ENCODE results near the gene ANKRD37.

The ANKRD37 gene

GRCh38 chr4:185396724-185397385 is at the start of gene ANKRD37:
Gene ANKRD37 (plus strand): TSS chr4:185396841. CDS start chr4:185396924, 83 bp downstream.
- Histone ChIP-seq H3K4me3 (peak within 1 kb of the TSS; percentile 93), H3K36me3 (peaks cover 23% of the 10 kb centered on the region), H3K9ac (peak within 1 kb of the TSS; percentile 84), H3K9me3 (no peaks in the 10 kb centered on the region), H3K27me3 (no peaks in the 10 kb centered on the region), H3K4me2 (peak within 1 kb of the TSS; percentile 90), H4K20me1 (peaks cover 5% of the 10 kb centered on the region; the same call in 1 of the 2 replicates), H3K4me1 (peaks cover 71% of the 10 kb centered on the region), H3K27ac (peak within 1 kb of the TSS; percentile 88)
- no peak for TF ChIP-seq Cebpa-rat (IDR thresholded peaks at IDR 0.05)

GRCh38 chr4:185346975-185347601 is 49.6 kb upstream of the ANKRD37 start:
- Histone ChIP-seq H3K27ac (no peak overlapping the region), H4K20me1 (no peaks in the 10 kb centered on the region)

DNA sequence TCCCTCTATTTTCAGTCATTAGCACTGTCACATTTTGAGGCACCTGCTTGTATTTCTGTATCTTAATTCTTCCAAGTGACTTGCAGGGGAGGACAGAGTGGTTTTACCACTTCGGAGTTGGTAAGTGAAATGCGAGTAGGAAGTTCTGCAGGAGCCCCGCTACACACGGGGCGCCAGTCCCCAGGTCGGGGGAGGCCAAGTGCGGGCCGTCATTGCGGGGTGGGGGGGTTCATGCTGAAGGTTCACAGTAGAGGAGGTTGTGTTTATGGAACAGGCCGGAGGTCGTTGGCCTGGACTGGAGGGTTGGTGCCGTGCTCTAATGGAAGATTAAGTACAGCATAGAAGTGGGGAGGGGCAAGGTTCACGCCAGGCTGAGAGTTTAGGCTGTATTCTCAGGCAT is 45.0 kb upstream of the ANKRD37 start:
- Histone ChIP-seq H3K4me1 (no peaks in the 10 kb centered on the region), H3K27me3 (no peaks in the 10 kb centered on the region), H4K20me1 (no peaks in the 10 kb centered on the region), H3K36me3 (peaks cover 77% of the 10 kb centered on the region), H3K9ac (no peak overlapping the region), H3K4me2 (no peak overlapping the region), H3K4me3 (no peak overlapping the region), H3K9me3 (no peaks in the 10 kb centered on the region), H3K27ac (no peak overlapping the region)
- no peak for TF ChIP-seq Cebpa-rat (IDR thresholded peaks at IDR 0.05)

More at GRCh38 chr4:185346975-185347601, 49.6 kb upstream of the ANKRD37 start:
- Histone ChIP-seq H3K36me3 (peaks cover 90% of the 10 kb centered on the region), H3K9me3 (no peaks in the 10 kb centered on the region), H3K4me3 (no peak overlapping the region), H3K9ac (no peak overlapping the region), H3K27me3 (no peaks in the 10 kb centered on the region), H3K4me1 (peaks cover 14% of the 10 kb centered on the region), H3K4me2 (no peak overlapping the region)
- no peak for TF ChIP-seq Cebpa-rat (IDR thresholded peaks at IDR 0.05)

GRCh38 chr4:185352202-185352601 is 44.4 kb upstream of the ANKRD37 start:
- Histone ChIP-seq H3K4me1 (no peaks in the 10 kb centered on the region), H3K4me2 (no peak overlapping the region), H3K36me3 (peaks cover 72% of the 10 kb centered on the region), H3K4me3 (no peak overlapping the region), H3K9me3 (no peaks in the 10 kb centered on the region), H3K9ac (no peak overlapping the region), H4K20me1 (no peaks in the 10 kb centered on the region), H3K27ac (no peak overlapping the region), H3K27me3 (no peaks in the 10 kb centered on the region)
- no peak for TF ChIP-seq Cebpa-rat (IDR thresholded peaks at IDR 0.05)

GRCh38 chr4:185352741-185353140 is 43.9 kb upstream of the ANKRD37 start:
- Histone ChIP-seq H3K9ac (no peak overlapping the region), H3K4me3 (no peak overlapping the region), H3K36me3 (peaks cover 68% of the 10 kb centered on the region), H3K4me2 (no peak overlapping the region), H3K4me1 (no peaks in the 10 kb centered on the region), H3K27ac (no peak overlapping the region), H4K20me1 (no peaks in the 10 kb centered on the region), H3K27me3 (no peaks in the 10 kb centered on the region), H3K9me3 (no peaks in the 10 kb centered on the region)
- TF ChIP-seq Cebpa-rat (IDR thresholded peaks at IDR 0.05): no peak

- Histone ChIP-seq H3K27ac (no peak overlapping the region), H3K36me3 (peaks cover 51% of the 10 kb centered on the region), H4K20me1 (no peaks in the 10 kb centered on the region), H3K27me3 (no peaks in the 10 kb centered on the region), H3K9ac (no peak overlapping the region), H3K4me1 (no peaks in the 10 kb centered on the region), H3K9me3 (no peaks in the 10 kb centered on the region), H3K4me3 (no peak overlapping the region), H3K4me2 (no peak overlapping the region)
- no peak for TF ChIP-seq Cebpa-rat (IDR thresholded peaks at IDR 0.05)
These were observed 39.4 kb upstream of the ANKRD37 start for GRCh38 chr4:185357211-185357610.

- H4K20me1 ChIP-seq: no peaks in the 10 kb centered on the region
- H3K27me3 ChIP-seq: no peaks in the 10 kb centered on the region
- no peaks in the 10 kb centered on the region for H3K9me3 ChIP-seq
- no peaks in the 10 kb centered on the region for H3K4me1 ChIP-seq
- H3K4me2 ChIP-seq: no peak overlapping the region
- H3K4me3 ChIP-seq: no peak overlapping the region
- no peak overlapping the region for H3K27ac ChIP-seq
- H3K9ac ChIP-seq: no peak overlapping the region
- TF ChIP-seq Cebpa-rat (IDR thresholded peaks at IDR 0.05): no peak
- H3K36me3 ChIP-seq: peaks cover 45% of the 10 kb centered on the region
These were observed 38.8 kb upstream of the ANKRD37 start for GRCh38 chr4:185357733-185358440.

DNA sequence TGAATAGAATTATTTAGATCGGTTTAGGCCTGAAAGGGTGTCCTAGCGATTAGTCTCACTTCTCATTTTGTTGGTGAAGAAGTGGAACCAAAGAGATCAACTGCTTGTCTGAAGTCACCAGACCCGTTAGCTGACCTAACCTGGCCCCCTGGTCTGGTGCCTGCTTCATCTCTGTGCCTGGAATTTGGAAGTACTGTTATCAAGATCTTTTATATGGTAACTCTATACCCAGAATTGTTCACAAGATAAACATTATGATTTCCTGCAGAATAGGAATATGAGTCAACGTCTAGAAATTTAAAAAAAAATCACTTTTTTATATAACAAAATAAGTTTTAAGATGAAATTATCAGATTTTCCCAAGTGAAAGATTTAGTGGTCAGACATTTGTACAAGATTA is 38.1 kb upstream of the ANKRD37 start:
- H4K20me1 ChIP-seq: no peaks in the 10 kb centered on the region
- no peak overlapping the region for H3K9ac ChIP-seq
- no peak overlapping the region for H3K4me3 ChIP-seq
- no peaks in the 10 kb centered on the region for H3K4me1 ChIP-seq
- peaks cover 42% of the 10 kb centered on the region for H3K36me3 ChIP-seq
- no peak for TF ChIP-seq Cebpa-rat (IDR thresholded peaks at IDR 0.05)
- no peaks in the 10 kb centered on the region for H3K27me3 ChIP-seq
- no peak overlapping the region for H3K4me2 ChIP-seq
- H3K9me3 ChIP-seq: no peaks in the 10 kb centered on the region
- H3K27ac ChIP-seq: no peak overlapping the region

DNA sequence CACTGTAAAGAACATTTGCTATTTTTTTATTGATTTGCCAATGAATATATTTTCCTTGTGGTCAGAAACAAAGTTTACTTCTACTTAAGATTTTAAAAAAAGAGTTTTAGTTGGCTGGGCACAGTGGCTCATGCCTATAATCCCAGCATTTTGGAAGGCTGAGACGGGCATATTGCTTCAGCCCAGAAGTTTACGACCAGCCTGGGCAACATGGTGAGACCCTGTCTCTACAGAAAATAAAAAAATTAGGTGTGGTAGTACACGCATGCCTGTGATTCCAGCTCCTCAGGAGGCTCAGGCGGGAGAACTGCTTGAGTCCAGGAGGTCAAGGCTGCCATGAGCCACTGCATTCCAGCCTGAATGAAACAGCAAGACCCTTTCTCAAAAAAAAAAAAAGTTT is 37.7 kb upstream of the ANKRD37 start:
- H3K9me3 ChIP-seq: no peaks in the 10 kb centered on the region
- H3K27me3 ChIP-seq: no peaks in the 10 kb centered on the region
- H3K9ac ChIP-seq: no peak overlapping the region
- H3K27ac ChIP-seq: no peak overlapping the region
- TF ChIP-seq Cebpa-rat (IDR thresholded peaks at IDR 0.05): no peak
- H3K4me2 ChIP-seq: no peak overlapping the region
- no peak overlapping the region for H3K4me3 ChIP-seq
- no peaks in the 10 kb centered on the region for H3K4me1 ChIP-seq
- H4K20me1 ChIP-seq: no peaks in the 10 kb centered on the region
- H3K36me3 ChIP-seq: peaks cover 37% of the 10 kb centered on the region
